Right lobe of liver (tissue), 6 donors: ENCODE results near the gene MYO1H. TPM values are rescaled to one million over a fixed set of nuclear protein-coding genes. Genes with fewer than 3 reads are reported as not detected.

Source experiments
- ATAC-seq, 4 donors: fragments of 200-7000 bp; cut with Tn5 transposase; one replicate each; pipeline ENCODE4 v1.9.1; 2020; ENCODE audit warnings: mild to moderate bottlenecking in 4 of 4, moderate library complexity in 4 of 4
- DNase-seq, 3 donors: peaks; one replicate each; pipeline ENCODE4 v3.0.0-alpha.2; 2020
- H3K27ac ChIP-seq, 3 donors: fragments of 200-600 bp; one replicate each; pipeline ENCODE4 v1.8.0; 2022
- H3K27me3 ChIP-seq, 2 donors: fragments of 200-600 bp; one replicate each; pipeline ENCODE4 v1.8.0; 2022
- H3K36me3 ChIP-seq, 4 donors: fragments of 200-600 bp; sonication (generic) in 1 of 4; one replicate each; pipeline versions ENCODE4 v1.5.1 to v1.8.0; 2017 to 2022; ENCODE audit warnings: control low read depth in 1 of 4
- H3K4me1 ChIP-seq, 4 donors: fragments of 200-600 bp; sonication (generic) in 1 of 4; one replicate each; pipeline versions ENCODE4 v1.5.1 to v1.8.0; 2017 to 2022; ENCODE audit warnings: control low read depth in 1 of 4
- H3K4me3 ChIP-seq, 3 donors: fragments of 200-600 bp; one replicate each; pipeline ENCODE4 v1.8.0; 2022
- H3K9me3 ChIP-seq, 4 donors: fragments of 200-600 bp; sonication (generic) in 1 of 4; one replicate each; pipeline versions ENCODE4 v1.5.1 to v1.8.0; 2017 to 2022; ENCODE audit warnings: control low read depth in 1 of 4
- CTCF ChIP-seq, 4 donors: fragments of 200-600 bp in 3 of 4; fragments of 450-650 bp in 1 of 4; IDR thresholded peaks; one replicate each; pipeline versions ENCODE4 v1.5.1 to v1.8.0; 2016 to 2022; ENCODE audit warnings: antibody characterized with exemption in 4 of 4, mild to moderate bottlenecking in 2 of 4
- POLR2A ChIP-seq: fragments of 450-650 bp; IDR thresholded peaks from one replicate; pipeline ENCODE4 v1.6.1; 2017; ENCODE audit warnings: antibody characterized with exemption, mild to moderate bottlenecking
- WGBS: methylation state at CpG from one replicate; pipeline ENCODE4 v1.1.6; 2018; ENCODE audit warnings: low coverage, low lambda C conversion rate; ENCODE audit not compliant: insufficient coverage; ENCODE audit errors: missing lambda C conversion rate; 5-methylcytosine and 5-hydroxymethylcytosine counted together
- intact Hi-C, 2 donors: fragments of 100-400 bp; cut with DNase I; formaldehyde crosslinking; loops; one replicate each; pipeline versions ENCODE4 v1.11.2 to v1.14.1; 2022
- total RNA-seq, 6 experiments: library from RNA; depleted of rRNA in 2 of 6; stranded (reverse); fragments of >200 nt in 2 of 6; fragmentation: NEBNext Ultra II Directional in 3 of 6; extraction: Animal tissue kit (Norgen Biotek cat#: 25700) in 3 of 6; gene quantifications; one replicate each; pipeline versions ENCODE4 v1.1.0 to v1.2.4, GENCODE V29; 2016 to 2023
- donor health status: DM: no; HTN: yes; CAD: no.
- donor health status: DM: no; HTN: no; CAD: no.
- donor health status: DM: no; HTN: no; CAD: no.
- donor health status: DM: no; HTN: yes; CAD: no.
- donor health status: DM: no; HTN: yes; CAD: no.

MYO1H gene
- total RNA-seq, 6 experiments from 2014 or later, result not detected

- WGBS, result 90% methylated on average over 1 of the region's 1 CpG
- peaks cover 0 to 15% (median 7%) of the 10 kb centered on the region in 4 donors for H3K36me3 ChIP-seq
- H3K4me3 ChIP-seq, result no peak overlapping the region
- H3K27me3 ChIP-seq, result no peaks in the 10 kb centered on the region
- ATAC-seq (no peak), DNase-seq (no peak)
- TF ChIP-seq CTCF (IDR thresholded peaks at IDR 0.05) (no peak), POLR2A (no peak)
- H3K9me3 ChIP-seq, result no peaks in the 10 kb centered on the region
- no peak overlapping the region for H3K27ac ChIP-seq
- peaks cover 0 to 24% (median 5%) of the 10 kb centered on the region in 4 donors for H3K4me1 ChIP-seq
- intact Hi-C loops, result no loop called here
Observed at GRCh38 chr12:109479761-109480160, 132.1 kb downstream of the MYO1H start.

GRCh38 chr12:109480356-109480755 lies 132.7 kb downstream of the MYO1H start:
- no peaks in the 10 kb centered on the region for H3K9me3 ChIP-seq
- DNase-seq (no peak), ATAC-seq (no peak)
- H3K27me3 ChIP-seq, result no peaks in the 10 kb centered on the region
- H3K36me3 ChIP-seq, result peaks cover 0 to 21% (median 10%) of the 10 kb centered on the region in 4 donors
- WGBS, result 75% methylated on average over 1 of the region's 4 CpGs
- intact Hi-C loops, result no loop called here
- H3K27ac ChIP-seq, result no peak overlapping the region
- TF ChIP-seq POLR2A (no peak), CTCF (IDR thresholded peaks at IDR 0.05) (no peak)
- H3K4me1 ChIP-seq, result peaks cover 0 to 24% (median 5%) of the 10 kb centered on the region in 4 donors
- no peak overlapping the region for H3K4me3 ChIP-seq

- TF ChIP-seq POLR2A (no peak), CTCF (IDR thresholded peaks at IDR 0.05) (no peak)
- ATAC-seq, result no peak
- 94% methylated on average over 1 of the region's 1 CpG for WGBS
- Histone ChIP-seq H3K4me3 (no peak overlapping the region), H3K27ac (no peak overlapping the region), H3K36me3 (peaks cover 0 to 36% (median 19%) of the 10 kb centered on the region in 4 donors), H3K4me1 (peaks cover 0 to 14% (median 5%) of the 10 kb centered on the region in 4 donors), H3K9me3 (no peaks in the 10 kb centered on the region), H3K27me3 (no peaks in the 10 kb centered on the region)
- no peak for DNase-seq
- intact Hi-C loops, result no loop called here
Observed at GRCh38 chr12:109481863-109482262, 134.2 kb downstream of the MYO1H start.

- Histone ChIP-seq H3K4me1 (peaks cover 0 to 14% (median 5%) of the 10 kb centered on the region in 4 donors), H3K36me3 (peaks cover 0 to 41% (median 25%) of the 10 kb centered on the region in 4 donors), H3K9me3 (no peaks in the 10 kb centered on the region), H3K4me3 (no peak overlapping the region), H3K27ac (no peak overlapping the region), H3K27me3 (no peaks in the 10 kb centered on the region)
- DNase-seq (no peak), ATAC-seq (no peak)
- WGBS, result 90% methylated on average over 2 of the region's 2 CpGs
- no peak for TF ChIP-seq POLR2A
- TF ChIP-seq CTCF (IDR thresholded peaks at IDR 0.05), result no peak
- intact Hi-C loops, result no loop called here
Observed at GRCh38 chr12:109482491-109482890, 134.8 kb downstream of the MYO1H start.

GRCh38 chr12:109482894-109483293 lies 135.2 kb downstream of the MYO1H start:
- intact Hi-C loops, result no loop called here
- TF ChIP-seq POLR2A (no peak), CTCF (IDR thresholded peaks at IDR 0.05) (no peak)
- H3K27me3 ChIP-seq, result no peaks in the 10 kb centered on the region
- peaks cover 0 to 45% (median 29%) of the 10 kb centered on the region in 4 donors for H3K36me3 ChIP-seq
- 51% methylated on average over 2 of the region's 2 CpGs for WGBS
- no peak for ATAC-seq
- H3K9me3 ChIP-seq, result no peaks in the 10 kb centered on the region
- no peak overlapping the region for H3K4me3 ChIP-seq
- no peak for DNase-seq
- peaks cover 0 to 14% (median 5%) of the 10 kb centered on the region in 4 donors for H3K4me1 ChIP-seq
- no peak overlapping the region for H3K27ac ChIP-seq
